Osteocyte (in vitro differentiated cells): ENCODE data around the gene ZMIZ1. TPM values are rescaled to one million over a fixed set of nuclear protein-coding genes. Genes with fewer than 3 reads are reported as not detected.
A peak's percentile ranks its signal among the peaks of the same experiment; 100 is the strongest.

Source experiments
- DNase-seq: peaks from one replicate; pipeline ENCODE4 v3.0.0; 2021; ENCODE audit warnings: mixed read lengths; ENCODE audit not compliant: unreplicated experiment; ENCODE audit errors: extremely low spot score
- H3K27ac Mint-ChIP-seq: one replicate; pipeline ENCODE4 v1.8.0; 2021; ENCODE audit warnings: mild to moderate bottlenecking, mixed read lengths; ENCODE audit not compliant: unreplicated experiment
- H3K27me3 Mint-ChIP-seq: one replicate; pipeline ENCODE4 v1.8.0; 2021; ENCODE audit warnings: mixed read lengths; ENCODE audit not compliant: unreplicated experiment
- H3K36me3 Mint-ChIP-seq: one replicate; pipeline ENCODE4 v1.8.0; 2021; ENCODE audit warnings: mixed read lengths; ENCODE audit not compliant: unreplicated experiment
- H3K4me1 Mint-ChIP-seq: one replicate; pipeline ENCODE4 v1.8.0; 2021; ENCODE audit warnings: mixed read lengths; ENCODE audit not compliant: unreplicated experiment
- H3K4me3 Mint-ChIP-seq: one replicate; pipeline ENCODE4 v1.8.0; 2021; ENCODE audit warnings: mild to moderate bottlenecking, moderate library complexity, mixed read lengths; ENCODE audit not compliant: unreplicated experiment
- H3K9me3 Mint-ChIP-seq: one replicate; pipeline ENCODE4 v1.8.0; 2021; ENCODE audit warnings: mixed read lengths; ENCODE audit not compliant: unreplicated experiment
- CTCF ChIP-seq: fragments of 200-600 bp; sonication (generic); IDR thresholded peaks from 2 replicates; pipeline ENCODE4 v1.5.0; 2021; ENCODE audit warnings: antibody characterized with exemption, mild to moderate bottlenecking, moderate library complexity
- total RNA-seq: library from RNA; stranded (reverse); gene quantifications from 2 replicates; pipeline ENCODE4 v1.2.1, GENCODE V29; 2021

The ZMIZ1 gene
- total RNA-seq, 1 donor from 2014 or later: 90.5 TPM

DNA sequence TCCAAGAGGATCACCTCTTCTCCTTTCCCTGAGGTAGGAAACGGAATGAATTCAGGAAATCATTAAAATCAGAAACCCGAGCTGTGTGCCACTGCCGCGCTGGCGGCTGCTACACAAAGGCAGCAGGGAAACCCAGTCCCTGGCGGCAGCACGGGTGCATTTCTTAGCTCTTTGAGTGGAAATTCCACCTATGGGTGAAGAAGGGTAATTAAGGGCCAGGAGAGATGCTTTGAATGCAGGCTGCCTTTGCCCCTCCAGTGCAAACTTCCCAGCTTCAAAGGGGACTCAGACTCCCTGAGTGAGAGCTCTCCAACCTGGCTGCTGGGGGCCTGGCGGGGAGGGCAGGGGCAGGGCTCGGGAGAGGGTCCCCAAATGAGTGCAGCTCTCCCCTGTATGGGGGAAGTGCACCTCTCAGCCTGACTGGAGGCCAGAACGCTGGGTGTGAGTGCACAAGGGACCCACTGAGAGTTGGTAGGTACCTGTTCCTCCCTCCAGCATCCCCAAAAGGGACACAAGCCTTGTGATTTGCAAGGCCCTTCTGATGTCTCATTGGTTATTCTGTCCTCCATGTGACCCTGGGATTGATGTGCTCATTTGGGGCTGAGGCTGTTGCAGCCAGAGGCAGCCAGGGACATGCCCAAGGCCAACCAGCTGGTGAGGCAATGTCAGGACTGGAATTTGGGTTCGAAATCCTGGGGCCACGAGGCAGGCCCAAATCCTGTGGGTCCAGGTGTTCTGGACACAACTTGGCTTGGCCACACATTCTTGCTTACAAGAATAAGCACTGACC, 16.3 kb upstream of the ZMIZ1 start:
- Mint-ChIP-seq H3K27me3 (no peaks in the 10 kb centered on the region), H3K27ac (no peak overlapping the region)
- no peak for DNase-seq

DNA sequence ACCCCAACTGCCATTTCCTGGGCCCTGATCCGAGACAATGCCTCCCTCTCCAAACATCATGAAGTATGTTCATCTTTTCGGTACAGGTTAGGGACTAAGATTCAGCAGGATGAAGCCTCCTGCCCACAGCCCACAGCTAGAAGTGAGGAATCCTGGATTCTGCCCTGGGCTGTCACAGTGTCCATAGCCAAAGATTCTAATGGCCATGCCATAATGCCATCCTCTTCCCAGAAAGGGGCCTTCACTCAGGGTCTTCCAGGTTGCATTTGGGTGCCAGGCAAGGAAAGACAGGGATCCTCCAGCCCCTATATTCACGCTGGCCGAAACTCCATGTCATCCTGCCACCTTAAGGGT, 15.7 kb upstream of the ZMIZ1 start:
- Mint-ChIP-seq H3K9me3 (no peaks in the 10 kb centered on the region), H3K36me3 (no peaks in the 10 kb centered on the region), H3K27me3 (no peaks in the 10 kb centered on the region), H3K4me1 (peaks cover 25% of the 10 kb centered on the region), H3K27ac (no peak overlapping the region), H3K4me3 (no peak overlapping the region)
- DNase-seq: no peak
- TF ChIP-seq CTCF: no peak

More for the DNA sequence above, 16.3 kb upstream of the ZMIZ1 start:
- Mint-ChIP-seq H3K4me3 (no peak overlapping the region), H3K36me3 (no peaks in the 10 kb centered on the region), H3K4me1 (peaks cover 26% of the 10 kb centered on the region), H3K9me3 (no peaks in the 10 kb centered on the region)
- TF ChIP-seq CTCF: peak; percentile 34

GRCh38 chr10:79053481-79054202, 15.1 kb upstream of the ZMIZ1 start:
- Mint-ChIP-seq H3K27me3 (no peaks in the 10 kb centered on the region), H3K4me1 (peaks cover 23% of the 10 kb centered on the region), H3K4me3 (no peak overlapping the region), H3K36me3 (no peaks in the 10 kb centered on the region), H3K27ac (no peak overlapping the region), H3K9me3 (no peaks in the 10 kb centered on the region)
- no peak for DNase-seq
- no peak for TF ChIP-seq CTCF

DNA sequence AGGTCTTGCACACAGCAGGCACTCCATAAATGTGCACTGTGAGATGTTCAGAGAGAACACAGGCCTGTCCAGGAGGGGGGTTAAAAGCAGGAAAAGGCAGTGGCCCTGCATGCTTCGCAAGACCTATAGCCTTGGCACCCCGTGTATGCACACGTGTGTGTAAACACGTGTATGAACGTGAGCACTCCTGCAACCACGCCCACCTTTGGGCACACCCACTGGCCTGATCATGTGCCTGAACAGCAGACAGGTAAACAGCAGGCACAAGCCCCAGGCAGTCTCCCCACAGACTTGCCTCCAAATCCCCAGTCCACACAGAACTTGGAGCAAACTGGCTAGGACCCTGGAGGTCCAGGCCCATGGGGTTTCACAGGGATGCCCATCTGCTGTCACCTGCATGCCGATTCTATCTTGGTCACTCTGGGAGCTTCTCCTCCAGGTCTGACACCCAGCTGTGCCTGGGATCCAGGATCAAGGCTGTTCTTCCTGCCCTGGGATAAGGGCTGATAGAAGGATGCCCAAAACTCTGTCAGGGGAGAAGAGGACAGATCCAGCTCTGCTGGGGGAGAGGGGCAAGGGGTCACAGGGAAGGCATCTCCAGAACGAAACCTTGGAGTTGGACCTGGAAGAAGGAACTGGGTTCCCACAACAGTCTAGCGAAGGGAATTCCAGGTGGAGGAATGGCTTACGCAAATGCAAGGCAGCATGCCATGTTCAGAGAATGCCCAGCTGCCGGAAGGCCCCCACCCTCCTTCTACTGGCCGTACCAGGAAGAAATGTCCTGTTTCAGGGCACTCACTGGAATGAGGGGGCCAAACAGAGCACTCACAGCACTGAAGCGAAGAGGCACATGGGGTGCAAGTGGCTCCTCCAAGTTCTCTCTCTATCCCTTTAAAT, 14.3 kb upstream of the ZMIZ1 start:
- Mint-ChIP-seq H3K27me3 (no peaks in the 10 kb centered on the region), H3K4me3 (no peak overlapping the region), H3K36me3 (no peaks in the 10 kb centered on the region), H3K4me1 (peaks cover 23% of the 10 kb centered on the region), H3K27ac (no peak overlapping the region), H3K9me3 (no peaks in the 10 kb centered on the region)
- no peak for TF ChIP-seq CTCF
- DNase-seq: no peak
